Measurements from ENCODE around the gene CBLN3.

CBLN3 gene

DNA sequence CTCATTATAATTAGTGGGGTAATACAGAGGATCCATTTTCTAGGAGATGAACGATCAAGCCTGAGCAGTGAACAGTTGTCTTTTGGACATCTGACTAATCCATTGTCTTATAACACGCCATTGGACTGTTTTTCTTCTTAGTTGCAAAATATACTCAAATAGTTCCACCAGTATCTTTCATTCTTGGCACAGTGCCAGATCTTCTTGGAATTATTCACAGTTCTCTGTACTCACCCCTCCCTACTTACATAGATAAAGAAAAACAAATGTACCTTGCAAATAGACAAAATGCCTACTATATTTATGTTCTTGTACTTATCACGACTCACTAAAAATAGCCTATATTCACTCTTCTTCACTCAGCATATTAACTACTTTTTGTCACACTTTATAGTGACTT lies 3.8 kb downstream of the CBLN3 start:
- Histone ChIP-seq H3K4me3 (ENCODE audit: low read depth, low read length) (no peak overlapping the region), H3K27ac (peak overlapping the region; percentile 74), H3K36me3 (replicated peaks) (no peaks in the 10 kb centered on the region), H3K27me3 (replicated peaks) (no peaks in the 10 kb centered on the region)
- TF ChIP-seq, protein P1, sequence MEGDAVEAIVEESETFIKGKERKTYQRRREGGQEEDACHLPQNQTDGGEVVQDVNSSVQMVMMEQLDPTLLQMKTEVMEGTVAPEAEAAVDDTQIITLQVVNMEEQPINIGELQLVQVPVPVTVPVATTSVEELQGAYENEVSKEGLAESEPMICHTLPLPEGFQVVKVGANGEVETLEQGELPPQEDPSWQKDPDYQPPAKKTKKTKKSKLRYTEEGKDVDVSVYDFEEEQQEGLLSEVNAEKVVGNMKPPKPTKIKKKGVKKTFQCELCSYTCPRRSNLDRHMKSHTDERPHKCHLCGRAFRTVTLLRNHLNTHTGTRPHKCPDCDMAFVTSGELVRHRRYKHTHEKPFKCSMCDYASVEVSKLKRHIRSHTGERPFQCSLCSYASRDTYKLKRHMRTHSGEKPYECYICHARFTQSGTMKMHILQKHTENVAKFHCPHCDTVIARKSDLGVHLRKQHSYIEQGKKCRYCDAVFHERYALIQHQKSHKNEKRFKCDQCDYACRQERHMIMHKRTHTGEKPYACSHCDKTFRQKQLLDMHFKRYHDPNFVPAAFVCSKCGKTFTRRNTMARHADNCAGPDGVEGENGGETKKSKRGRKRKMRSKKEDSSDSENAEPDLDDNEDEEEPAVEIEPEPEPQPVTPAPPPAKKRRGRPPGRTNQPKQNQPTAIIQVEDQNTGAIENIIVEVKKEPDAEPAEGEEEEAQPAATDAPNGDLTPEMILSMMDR (IDR thresholded peaks at IDR 0.05; ENCODE audit: low read depth, low read length, missing control alignments): no peak
- peak; percentile 81 for DNase-seq
- in situ Hi-C loops (cut with HindIII; ENCODE audit: low pct_ligation_motif_present, low sequenced_read_pairs): no loop called here

DNA sequence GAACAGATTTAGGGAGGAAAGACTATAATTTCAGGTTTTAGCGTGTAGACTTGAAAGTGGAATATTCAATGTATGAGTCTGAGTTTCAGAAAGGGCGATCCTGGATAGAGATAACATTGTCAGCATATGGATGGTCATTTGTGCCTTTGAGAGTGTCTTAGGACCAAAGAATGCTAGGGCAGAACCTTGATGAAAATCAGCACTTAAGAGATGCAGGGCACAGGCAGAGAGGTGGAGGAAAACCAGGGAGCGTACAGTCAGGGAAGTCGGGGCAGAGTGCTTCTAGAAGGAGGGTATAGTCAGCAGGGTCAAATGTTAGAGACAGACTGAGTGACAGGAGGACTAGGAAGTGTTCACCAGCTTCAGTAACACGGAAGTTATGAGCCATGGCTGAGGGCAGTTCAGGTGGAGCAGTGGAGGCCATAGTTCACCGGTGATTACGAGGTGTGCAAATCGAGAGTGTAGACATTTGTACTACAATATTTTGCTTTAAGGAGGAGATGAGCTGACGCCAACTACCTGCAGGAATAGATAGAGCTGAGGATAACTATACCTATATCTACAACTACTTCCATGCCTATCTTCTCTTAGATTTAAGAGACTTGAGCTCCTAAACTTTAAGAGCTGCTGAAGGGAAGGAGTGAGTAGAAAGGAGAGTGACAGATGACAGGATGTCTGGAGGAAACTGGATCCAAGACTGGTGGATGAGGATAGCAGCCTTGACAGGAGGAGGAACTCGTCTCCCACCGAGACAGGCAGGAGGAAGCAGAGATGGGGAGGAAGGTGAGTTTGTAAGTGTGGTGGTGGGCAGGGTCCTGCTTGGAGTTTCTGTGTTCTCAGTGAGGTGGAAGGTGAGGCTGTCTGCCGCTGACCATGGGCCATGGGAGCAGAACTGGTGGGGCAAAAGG lies 6.5 kb downstream of the CBLN3 start:
- in situ Hi-C loops (cut with HindIII; ENCODE audit: low pct_ligation_motif_present, low sequenced_read_pairs): no loop called here
- Histone ChIP-seq H3K4me3 (ENCODE audit: low read depth, low read length) (no peak overlapping the region), H3K27ac (no peak overlapping the region), H3K27me3 (replicated peaks) (no peaks in the 10 kb centered on the region), H3K36me3 (replicated peaks) (no peaks in the 10 kb centered on the region)
- no peak for DNase-seq
- TF ChIP-seq, protein P1 (IDR thresholded peaks at IDR 0.05; ENCODE audit: low read depth, low read length, missing control alignments): no peak

DNA sequence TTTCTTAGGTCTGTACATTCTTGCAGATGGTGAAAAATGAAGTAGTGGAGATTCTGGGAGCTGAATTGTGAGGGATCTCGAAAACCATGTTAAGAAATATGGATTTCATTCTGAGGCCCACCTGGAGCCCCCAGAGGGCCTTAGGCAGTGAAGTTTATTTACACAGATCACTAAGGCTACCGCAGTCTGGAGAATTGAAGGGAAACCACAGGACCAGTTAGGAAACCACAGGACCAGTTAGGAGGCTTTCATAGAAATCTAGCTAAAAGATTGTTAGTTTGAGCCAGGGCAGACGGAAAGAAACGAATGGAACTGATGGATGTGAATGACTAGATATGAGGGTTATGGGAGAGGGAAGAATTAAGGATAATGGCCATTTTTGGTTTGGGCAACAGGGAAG lies 7.2 kb downstream of the CBLN3 start:
- H3K27me3 ChIP-seq (replicated peaks): no peaks in the 10 kb centered on the region
- no peak overlapping the region for H3K4me3 ChIP-seq (ENCODE audit: low read depth, low read length)
- TF ChIP-seq, protein P1 (IDR thresholded peaks at IDR 0.05; ENCODE audit: low read depth, low read length, missing control alignments): no peak
- in situ Hi-C loops (cut with HindIII; ENCODE audit: low pct_ligation_motif_present, low sequenced_read_pairs): no loop called here
- no peaks in the 10 kb centered on the region for H3K36me3 ChIP-seq (replicated peaks)
- no peak for DNase-seq
- no peak overlapping the region for H3K27ac ChIP-seq

GRCh38 chr14:24418492-24418873 lies 11.0 kb downstream of the CBLN3 start:
- in situ Hi-C loops (cut with HindIII; ENCODE audit: low pct_ligation_motif_present, low sequenced_read_pairs): no loop called here
- Histone ChIP-seq H3K27ac (no peak overlapping the region), H3K36me3 (replicated peaks) (no peaks in the 10 kb centered on the region), H3K4me3 (ENCODE audit: low read depth, low read length) (no peak overlapping the region), H3K27me3 (replicated peaks) (no peaks in the 10 kb centered on the region)
- DNase-seq: no peak
- TF ChIP-seq, protein P1 (IDR thresholded peaks at IDR 0.05; ENCODE audit: low read depth, low read length, missing control alignments): no peak

- Histone ChIP-seq H3K27me3 (replicated peaks) (no peaks in the 10 kb centered on the region), H3K36me3 (replicated peaks) (peaks cover 2% of the 10 kb centered on the region), H3K27ac (no peak overlapping the region), H3K4me3 (ENCODE audit: low read depth, low read length) (no peak overlapping the region)
- TF ChIP-seq, protein P1 (IDR thresholded peaks at IDR 0.05; ENCODE audit: low read depth, low read length, missing control alignments): no peak
- in situ Hi-C loops (cut with HindIII; ENCODE audit: low pct_ligation_motif_present, low sequenced_read_pairs): no loop called here
- no peak for DNase-seq
These were observed 11.5 kb downstream of the CBLN3 start for GRCh38 chr14:24417832-24418491.
